ENCODE data around the gene WFS1.

DNA sequence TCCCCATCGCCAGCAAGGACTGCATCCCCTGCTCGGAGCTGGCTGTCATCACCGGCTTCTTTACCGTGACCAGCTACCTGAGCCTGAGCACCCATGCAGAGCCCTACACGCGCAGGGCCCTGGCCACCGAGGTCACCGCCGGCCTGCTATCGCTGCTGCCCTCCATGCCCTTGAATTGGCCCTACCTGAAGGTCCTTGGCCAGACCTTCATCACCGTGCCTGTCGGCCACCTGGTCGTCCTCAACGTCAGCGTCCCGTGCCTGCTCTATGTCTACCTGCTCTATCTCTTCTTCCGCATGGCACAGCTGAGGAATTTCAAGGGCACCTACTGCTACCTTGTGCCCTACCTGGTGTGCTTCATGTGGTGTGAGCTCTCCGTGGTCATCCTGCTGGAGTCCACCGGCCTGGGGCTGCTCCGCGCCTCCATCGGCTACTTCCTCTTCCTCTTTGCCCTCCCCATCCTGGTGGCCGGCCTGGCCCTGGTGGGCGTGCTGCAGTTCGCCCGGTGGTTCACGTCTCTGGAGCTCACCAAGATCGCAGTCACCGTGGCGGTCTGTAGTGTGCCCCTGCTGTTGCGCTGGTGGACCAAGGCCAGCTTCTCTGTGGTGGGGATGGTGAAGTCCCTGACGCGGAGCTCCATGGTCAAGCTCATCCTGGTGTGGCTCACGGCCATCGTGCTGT, 31.5 kb downstream of the WFS1 start:
- TF ChIP-seq POLR2AphosphoS5 (IDR thresholded peaks at IDR 0.05; ENCODE audit: borderline replicate concordance, low read depth, low read length) (no peak), EZH2 (IDR thresholded peaks at IDR 0.05) (no peak), FOXP2 (optimal IDR thresholded peaks at IDR 0.05; ENCODE audit: control extremely low read depth, extremely low read length, insufficient read depth) (no peak)

Measured in SK-N-MC (cell line).